Measurements from ENCODE around the gene INSL3.
"Not testable (repeated sequence)": the region's sequence is repeated elsewhere in the genome, so short reads cannot be mapped to it uniquely, and the experiment has no call there.

INSL3 gene

GRCh38 chr19:17787274-17787913 lies 33.9 kb downstream of the INSL3 start:
- H3K27ac Mint-ChIP-seq = no peak overlapping the region
- H3K27me3 Mint-ChIP-seq = no peaks in the 10 kb centered on the region
- no peaks in the 10 kb centered on the region for H3K9me3 Mint-ChIP-seq (ENCODE audit: low read depth)
- peaks cover 21% of the 10 kb centered on the region for H3K4me1 Mint-ChIP-seq (ENCODE audit: low read depth)
- H3K4me3 Mint-ChIP-seq = no peak overlapping the region
- H3K36me3 Mint-ChIP-seq = peaks cover 6% of the 10 kb centered on the region

- H3K36me3 Mint-ChIP-seq = peaks cover 7% of the 10 kb centered on the region
- no peaks in the 10 kb centered on the region for H3K27me3 Mint-ChIP-seq
- H3K27ac Mint-ChIP-seq = no peak overlapping the region
- H3K9me3 Mint-ChIP-seq (ENCODE audit: low read depth) = no peaks in the 10 kb centered on the region
- no peak overlapping the region for H3K4me3 Mint-ChIP-seq
- H3K4me1 Mint-ChIP-seq (ENCODE audit: low read depth) = peaks cover 5% of the 10 kb centered on the region
Observed at GRCh38 chr19:17784201-17785008, 36.9 kb downstream of the INSL3 start.

GRCh38 chr19:17783721-17784120 lies 37.6 kb downstream of the INSL3 start:
- H3K9me3 Mint-ChIP-seq (ENCODE audit: low read depth); H3K27ac Mint-ChIP-seq; H3K27me3 Mint-ChIP-seq; H3K4me1 Mint-ChIP-seq (ENCODE audit: low read depth); H3K4me3 Mint-ChIP-seq; H3K36me3 Mint-ChIP-seq: not testable (repeated sequence)

DNA sequence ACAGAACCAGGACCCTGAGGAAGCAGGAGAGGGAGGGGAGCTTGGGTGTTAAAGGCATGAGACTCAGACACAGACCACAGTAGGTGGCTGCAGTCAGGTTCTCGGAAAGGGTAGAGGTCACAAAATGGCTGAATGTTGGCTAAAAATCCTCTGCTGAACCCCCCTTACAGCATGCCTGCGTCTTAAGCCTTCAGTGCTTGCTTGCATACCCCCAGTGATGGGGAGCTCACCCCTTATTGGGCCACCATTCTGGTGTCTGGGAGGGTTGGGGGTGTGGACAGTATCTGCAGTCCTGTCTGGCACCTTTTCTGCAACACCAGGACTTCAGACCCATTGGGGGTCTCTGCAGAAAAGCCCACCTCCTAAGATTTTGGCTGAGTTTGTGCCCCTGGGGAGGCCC lies 40.5 kb downstream of the INSL3 start:
- Mint-ChIP-seq H3K4me1 (ENCODE audit: low read depth) (peaks cover 12% of the 10 kb centered on the region), H3K9me3 (ENCODE audit: low read depth) (no peaks in the 10 kb centered on the region), H3K27ac (no peak overlapping the region), H3K36me3 (peaks cover 5% of the 10 kb centered on the region), H3K4me3 (no peak overlapping the region), H3K27me3 (no peaks in the 10 kb centered on the region)

DNA sequence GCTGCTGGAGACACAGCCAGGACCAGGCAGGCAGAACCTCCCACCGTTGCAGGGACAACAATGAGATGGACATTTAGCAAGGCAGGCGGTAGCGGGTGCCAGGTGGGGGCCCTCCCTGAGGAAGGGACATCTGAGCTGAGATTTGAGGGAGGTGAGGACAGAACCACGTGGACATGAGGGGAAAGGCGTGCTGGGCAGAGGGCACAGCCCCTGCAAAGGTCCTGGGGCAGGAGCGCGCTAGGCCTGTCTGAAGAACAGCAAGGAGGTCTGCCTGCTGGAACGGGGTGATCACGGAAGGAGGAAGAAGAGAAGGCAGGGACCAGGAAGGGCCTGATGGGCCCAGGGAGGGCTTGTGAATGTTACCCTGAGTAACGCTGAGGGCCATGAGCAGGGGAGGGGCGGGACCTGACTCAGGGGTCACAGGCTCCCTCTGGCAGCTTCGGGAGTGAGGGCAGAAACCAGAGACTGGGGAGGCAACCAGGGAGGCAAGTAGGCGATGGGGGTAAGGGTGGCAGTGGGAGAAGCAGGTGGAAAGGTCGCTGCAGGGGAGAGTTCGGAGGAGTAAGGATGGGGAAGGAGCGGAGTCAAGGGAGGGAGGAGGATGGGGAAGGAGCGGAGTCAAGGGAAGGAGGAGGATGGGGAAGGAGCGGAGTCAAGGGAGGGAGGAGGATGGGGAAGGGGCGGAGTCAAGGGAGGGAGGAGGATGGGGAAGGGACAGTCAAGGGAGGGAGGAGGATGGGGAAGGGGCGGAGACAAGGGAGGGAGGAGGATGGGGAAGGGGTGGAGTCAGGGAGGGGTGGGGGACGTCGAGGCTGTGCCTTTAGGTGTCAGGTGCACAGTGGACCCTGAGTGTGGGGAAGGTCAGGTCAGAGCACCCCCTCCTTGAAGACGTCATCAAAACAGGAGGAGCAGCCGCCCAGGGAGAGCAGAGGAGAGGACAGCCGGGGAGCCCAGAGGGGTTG lies 42.1 kb downstream of the INSL3 start:
- peaks cover 4% of the 10 kb centered on the region for H3K36me3 Mint-ChIP-seq
- no peaks in the 10 kb centered on the region for H3K27me3 Mint-ChIP-seq
- H3K9me3 Mint-ChIP-seq (ENCODE audit: low read depth) = no peaks in the 10 kb centered on the region
- H3K4me3 Mint-ChIP-seq = no peak overlapping the region
- H3K4me1 Mint-ChIP-seq (ENCODE audit: low read depth) = peaks cover 12% of the 10 kb centered on the region
- H3K27ac Mint-ChIP-seq = peak overlapping the region; percentile 59

GRCh38 chr19:17778251-17778967 lies 42.9 kb downstream of the INSL3 start:
- peaks cover 4% of the 10 kb centered on the region for H3K36me3 Mint-ChIP-seq
- H3K9me3 Mint-ChIP-seq (ENCODE audit: low read depth) = no peaks in the 10 kb centered on the region
- H3K27ac Mint-ChIP-seq = no peak overlapping the region
- no peak overlapping the region for H3K4me3 Mint-ChIP-seq
- no peaks in the 10 kb centered on the region for H3K27me3 Mint-ChIP-seq
- peaks cover 11% of the 10 kb centered on the region for H3K4me1 Mint-ChIP-seq (ENCODE audit: low read depth)

DNA sequence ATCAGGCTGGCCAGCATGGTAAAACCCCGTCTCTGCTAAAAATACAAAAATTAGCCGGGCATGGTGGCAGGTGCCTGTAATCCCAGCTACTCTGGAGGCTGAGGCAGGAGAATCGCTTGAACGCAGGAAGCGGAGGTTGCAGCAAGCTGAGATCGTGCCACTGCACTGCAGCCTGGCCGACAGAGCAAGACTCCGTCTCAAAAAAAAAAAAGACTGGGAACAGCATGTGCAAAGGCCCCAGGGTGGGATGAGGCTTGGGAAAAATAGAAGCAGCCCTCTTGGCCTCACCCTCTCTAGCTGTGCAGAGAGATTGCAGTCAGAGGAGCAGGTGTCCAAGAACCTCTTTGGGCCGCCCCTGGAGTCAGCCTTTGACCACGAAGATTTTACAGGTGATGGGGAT lies 43.5 kb downstream of the INSL3 start:
- not testable (repeated sequence) for H3K4me3 Mint-ChIP-seq; H3K27ac Mint-ChIP-seq; H3K27me3 Mint-ChIP-seq; H3K36me3 Mint-ChIP-seq; H3K9me3 Mint-ChIP-seq (ENCODE audit: low read depth)
- peaks cover 11% of the 10 kb centered on the region for H3K4me1 Mint-ChIP-seq (ENCODE audit: low read depth)

DNA sequence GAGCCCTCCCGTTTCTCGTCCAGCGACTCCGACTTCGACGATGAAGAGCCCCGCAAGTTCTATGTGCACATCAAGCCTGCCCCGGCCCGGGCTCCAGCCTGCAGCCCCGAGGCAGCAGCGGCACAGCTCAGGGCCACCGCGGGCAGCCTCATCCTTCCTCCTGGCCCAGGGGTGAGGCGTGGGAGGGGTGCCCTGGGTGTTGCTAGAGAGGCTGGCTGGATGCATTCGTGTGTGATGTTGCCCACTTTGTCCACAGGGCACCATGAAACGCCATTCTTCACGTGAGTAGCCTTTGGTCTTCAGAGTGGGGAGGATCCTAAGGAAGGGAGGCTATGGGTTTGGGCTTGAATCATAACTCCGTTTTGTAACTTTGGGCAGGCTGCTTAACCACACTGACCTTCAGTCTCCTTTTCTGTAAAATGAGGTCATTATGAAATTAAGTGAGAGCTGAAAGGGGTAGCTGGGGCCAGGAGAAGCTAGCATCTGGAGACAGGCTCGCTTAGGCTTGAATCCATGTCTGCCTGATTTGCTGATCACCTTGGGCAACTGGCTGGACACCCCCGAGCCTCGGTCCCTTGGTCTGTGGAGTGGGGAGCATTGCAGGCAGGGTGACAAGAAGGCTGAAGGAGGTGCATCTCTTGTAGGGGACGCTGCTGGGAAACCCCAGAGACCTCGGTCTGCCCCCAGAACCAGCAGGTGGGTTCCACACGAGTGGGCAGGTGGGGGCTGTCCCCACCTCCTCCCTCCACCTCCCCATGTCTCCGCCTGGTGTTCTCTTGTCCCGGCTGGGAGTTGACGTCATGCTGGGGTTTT lies 45.1 kb downstream of the INSL3 start:
- H3K4me3 Mint-ChIP-seq = no peak overlapping the region
- H3K4me1 Mint-ChIP-seq (ENCODE audit: low read depth) = peaks cover 11% of the 10 kb centered on the region
- H3K27me3 Mint-ChIP-seq = no peaks in the 10 kb centered on the region
- H3K27ac Mint-ChIP-seq = no peak overlapping the region
- H3K9me3 Mint-ChIP-seq (ENCODE audit: low read depth) = no peaks in the 10 kb centered on the region
- H3K36me3 Mint-ChIP-seq = peaks cover 2% of the 10 kb centered on the region

DNA sequence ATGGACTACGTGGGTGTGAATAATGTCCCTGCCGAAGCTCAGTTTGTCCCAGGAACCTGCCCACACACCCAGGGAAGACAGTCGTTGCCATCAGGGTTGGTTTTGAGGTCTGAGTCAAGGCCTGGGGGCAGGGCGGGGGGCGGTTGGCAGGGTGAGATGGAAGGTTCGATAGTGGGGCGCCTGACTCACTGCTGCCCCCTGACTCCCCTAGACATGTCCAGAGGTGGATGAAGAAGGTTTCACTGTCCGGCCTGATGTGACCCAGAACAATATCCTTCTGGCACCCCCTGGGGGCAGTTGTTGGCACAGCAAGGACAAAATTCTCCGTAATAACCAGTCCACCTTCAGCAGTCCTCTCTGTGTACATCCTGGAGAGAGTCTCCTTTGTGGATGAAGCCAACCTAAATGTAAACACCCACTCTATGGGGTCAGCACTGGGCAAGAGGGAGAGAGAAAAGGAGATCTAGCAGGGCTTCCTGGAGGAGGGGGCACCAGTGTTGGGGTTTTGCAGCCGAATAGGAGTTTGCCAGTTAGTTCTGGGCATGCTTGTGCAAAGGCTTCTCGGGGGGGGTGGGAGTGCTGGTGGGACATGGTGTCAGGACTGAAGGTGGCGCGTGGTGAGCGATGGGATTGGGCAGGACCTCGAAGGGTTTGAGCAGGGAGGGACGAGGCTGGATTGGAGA lies 45.9 kb downstream of the INSL3 start:
- Mint-ChIP-seq H3K4me1 (ENCODE audit: low read depth) (peaks cover 11% of the 10 kb centered on the region), H3K4me3 (no peak overlapping the region), H3K36me3 (peaks cover 2% of the 10 kb centered on the region), H3K27me3 (no peaks in the 10 kb centered on the region), H3K27ac (no peak overlapping the region), H3K9me3 (ENCODE audit: low read depth) (no peaks in the 10 kb centered on the region)

GRCh38 chr19:17772172-17772571 lies 49.1 kb downstream of the INSL3 start:
- Mint-ChIP-seq H3K36me3 (peaks cover 2% of the 10 kb centered on the region), H3K9me3 (ENCODE audit: low read depth) (no peaks in the 10 kb centered on the region), H3K4me3 (no peak overlapping the region), H3K27ac (no peak overlapping the region), H3K27me3 (no peaks in the 10 kb centered on the region), H3K4me1 (ENCODE audit: low read depth) (peaks cover 7% of the 10 kb centered on the region)

DNA sequence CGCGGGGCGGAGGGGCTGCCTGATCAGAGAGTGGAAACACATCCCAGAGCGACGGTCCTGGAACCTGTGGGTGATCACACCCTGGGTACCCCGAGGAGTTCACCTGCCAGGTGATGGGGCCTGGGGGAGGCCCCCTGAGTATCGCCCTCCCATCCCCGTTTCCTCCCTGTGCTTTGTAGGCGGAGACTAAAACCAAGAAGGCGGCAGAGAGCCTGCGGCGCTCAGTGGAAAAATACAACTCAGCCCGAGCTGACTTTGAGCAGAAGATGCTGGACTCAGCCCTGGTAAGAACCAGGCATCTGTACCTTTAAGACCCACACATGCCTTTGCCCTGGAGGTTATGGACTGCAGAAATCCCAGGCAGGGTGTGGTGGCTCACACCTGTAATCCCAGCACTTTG lies 50.7 kb downstream of the INSL3 start:
- Mint-ChIP-seq H3K27ac (no peak overlapping the region), H3K9me3 (ENCODE audit: low read depth) (no peaks in the 10 kb centered on the region), H3K4me3 (no peak overlapping the region), H3K4me1 (ENCODE audit: low read depth) (peaks cover 3% of the 10 kb centered on the region), H3K27me3 (no peaks in the 10 kb centered on the region), H3K36me3 (peaks cover 3% of the 10 kb centered on the region)

- Mint-ChIP-seq H3K9me3 (ENCODE audit: low read depth) (no peaks in the 10 kb centered on the region), H3K4me1 (ENCODE audit: low read depth) (no peaks in the 10 kb centered on the region), H3K27ac (no peak overlapping the region), H3K36me3 (peaks cover 2% of the 10 kb centered on the region), H3K27me3 (no peaks in the 10 kb centered on the region), H3K4me3 (no peak overlapping the region)
Observed at GRCh38 chr19:17767559-17767958, 53.8 kb downstream of the INSL3 start.

DNA sequence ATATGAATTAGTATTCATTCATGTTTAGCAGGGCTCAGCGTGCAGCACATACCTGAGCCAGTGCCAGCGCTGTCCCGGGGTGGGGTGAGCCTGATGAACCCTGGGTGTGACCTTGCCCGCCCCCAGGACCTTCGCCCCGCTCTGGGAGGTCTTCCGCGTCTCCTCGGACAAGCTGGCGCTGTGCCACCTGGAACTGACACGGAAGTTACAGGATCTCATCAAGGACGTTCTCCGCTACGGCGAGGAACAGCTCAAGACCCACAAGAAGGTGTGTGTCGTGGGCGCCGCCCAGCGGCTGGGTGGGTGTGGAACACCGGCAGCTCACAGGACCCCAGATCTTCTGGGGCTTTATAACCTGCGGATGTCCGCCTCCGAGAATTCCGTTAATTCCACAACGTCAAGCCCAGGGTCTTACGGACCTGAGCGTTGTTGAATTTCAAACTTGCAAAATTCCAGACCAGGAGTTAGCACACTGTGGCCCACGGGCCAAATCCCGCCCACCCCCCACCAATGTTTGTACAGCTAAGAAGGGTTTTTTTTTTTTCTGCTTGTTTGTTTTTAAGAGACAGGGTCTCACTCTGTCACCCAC lies 54.7 kb downstream of the INSL3 start:
- no peak overlapping the region for H3K4me3 Mint-ChIP-seq
- H3K27ac Mint-ChIP-seq = no peak overlapping the region
- peaks cover 2% of the 10 kb centered on the region for H3K36me3 Mint-ChIP-seq
- no peaks in the 10 kb centered on the region for H3K27me3 Mint-ChIP-seq
- no peaks in the 10 kb centered on the region for H3K9me3 Mint-ChIP-seq (ENCODE audit: low read depth)
- H3K4me1 Mint-ChIP-seq (ENCODE audit: low read depth) = no peaks in the 10 kb centered on the region

Measured in activated naive CD8-positive, alpha-beta T cell (primary cell).